ENCODE measurements around the gene PCK1. TPM values are rescaled to one million over a fixed set of nuclear protein-coding genes. Genes with fewer than 3 reads are reported as not detected.

PCK1 gene
- total RNA-seq, 1 experiment from 2014 or later: not detected

GRCh38 chr20:57596358-57596757, 35.4 kb downstream of the PCK1 start:
- no peak overlapping the region for H3T11ph ChIP-seq (ENCODE audit: low read length)
- H3K23me2 ChIP-seq (ENCODE audit: insufficient read length, low read depth, low read length, poor library complexity, severe bottlenecking): no peaks in the 10 kb centered on the region
- no peak overlapping the region for H3K4me3 Mint-ChIP-seq
- H3K23ac ChIP-seq (ENCODE audit: insufficient read length, low read depth, low read length): no peak overlapping the region
- H2BK120ac ChIP-seq (ENCODE audit: low read depth, low read length, poor library complexity, severe bottlenecking): no peak overlapping the region
- H2BK15ac ChIP-seq (ENCODE audit: low read depth, low read length): no peak overlapping the region
- no peak overlapping the region for H4K5ac ChIP-seq (ENCODE audit: insufficient read length, low read depth, low read length)
- no peak for TF ChIP-seq CTCF (conservative IDR thresholded peaks at IDR 0.05)
- no peak overlapping the region for H3K18ac ChIP-seq (ENCODE audit: insufficient read length, low read depth, low read length)
- H2AFZ ChIP-seq (ENCODE audit: low read length): no peak overlapping the region
- no peaks in the 10 kb centered on the region for H3K27me3 ChIP-seq (ENCODE audit: insufficient read depth, low read length)
- no peak overlapping the region for H4K91ac ChIP-seq (ENCODE audit: insufficient read length, low read depth, low read length)
- H2BK12ac ChIP-seq (ENCODE audit: insufficient read length, low read depth, low read length): no peak overlapping the region
- no peak overlapping the region for H2BK20ac ChIP-seq (ENCODE audit: low read depth, low read length, poor library complexity, severe bottlenecking)
- H3K4me1 ChIP-seq (ENCODE audit: insufficient read depth, low read length): no peaks in the 10 kb centered on the region
- H3K27ac ChIP-seq (ENCODE audit: insufficient read length, low read depth, low read length): no peak overlapping the region
- no peak overlapping the region for H2AK5ac ChIP-seq (ENCODE audit: insufficient read length, low read length)
- H3K56ac ChIP-seq (ENCODE audit: insufficient read length, low read depth, low read length): no peak overlapping the region
- H3K79me2 ChIP-seq (ENCODE audit: insufficient read depth, low read length): no peaks in the 10 kb centered on the region
- H3K4me1 Mint-ChIP-seq: peaks cover 13 to 27% of the 10 kb centered on the region in 2 experiments
- no CpG with 5 or more reads among the region's 11 CpGs for WGBS (ENCODE audit: extremely low coverage, insufficient read length, low lambda C conversion rate)
- no peaks in the 10 kb centered on the region for H3K79me1 ChIP-seq (ENCODE audit: insufficient read depth, low read depth, low read length, poor library complexity, severe bottlenecking)
- no peak overlapping the region for H3K14ac ChIP-seq (ENCODE audit: insufficient read depth, low read length)
- H3K27me3 Mint-ChIP-seq (ENCODE audit: low read depth): peaks cover 6% of the 10 kb centered on the region
- no peak overlapping the region for H3K4me2 ChIP-seq (ENCODE audit: insufficient read depth, insufficient read length, low read length)
- no peak overlapping the region for H3K27ac Mint-ChIP-seq
- H4K20me1 ChIP-seq (ENCODE audit: control insufficient read depth, insufficient read depth, insufficient read length): no peaks in the 10 kb centered on the region
- H4K8ac ChIP-seq (replicated peaks; ENCODE audit: insufficient read length, low read depth, low read length): no peak overlapping the region
- no peaks in the 10 kb centered on the region for H3K9me3 Mint-ChIP-seq
- no peak overlapping the region for H3K9ac ChIP-seq (ENCODE audit: extremely low read depth, insufficient read length, low read length)
- H3K4ac ChIP-seq (ENCODE audit: low read depth, low read length): no peak overlapping the region
- DNase-seq: no peak
- no peak overlapping the region for H2BK5ac ChIP-seq (ENCODE audit: insufficient read length, low read length)
- H3K36me3 Mint-ChIP-seq (ENCODE audit: insufficient read depth in 1 of 3, low read depth in 3 of 3): no peaks in the 10 kb centered on the region
- no peaks in the 10 kb centered on the region for H3K9me3 ChIP-seq (ENCODE audit: control insufficient read depth, low read depth, low read length)

Data from H9 (cell line).